Activated CD4-positive, CD25-positive, alpha-beta regulatory T cell treated with anti-CD3 and anti-CD28 coated beads, Interleukin-2, amount 50 U/mL, for 24 hours (primary cell): ENCODE measurements around the gene HPD.

Source experiments
- ATAC-seq, 2 donors: fragments of 150-1000 bp; cut with Tn5 transposase; one replicate each; pipeline ENCODE4 v1.10.0; 2021; ENCODE audit warnings: mild to moderate bottlenecking in 1 of 2, moderate library complexity in 1 of 2

HPD gene

DNA sequence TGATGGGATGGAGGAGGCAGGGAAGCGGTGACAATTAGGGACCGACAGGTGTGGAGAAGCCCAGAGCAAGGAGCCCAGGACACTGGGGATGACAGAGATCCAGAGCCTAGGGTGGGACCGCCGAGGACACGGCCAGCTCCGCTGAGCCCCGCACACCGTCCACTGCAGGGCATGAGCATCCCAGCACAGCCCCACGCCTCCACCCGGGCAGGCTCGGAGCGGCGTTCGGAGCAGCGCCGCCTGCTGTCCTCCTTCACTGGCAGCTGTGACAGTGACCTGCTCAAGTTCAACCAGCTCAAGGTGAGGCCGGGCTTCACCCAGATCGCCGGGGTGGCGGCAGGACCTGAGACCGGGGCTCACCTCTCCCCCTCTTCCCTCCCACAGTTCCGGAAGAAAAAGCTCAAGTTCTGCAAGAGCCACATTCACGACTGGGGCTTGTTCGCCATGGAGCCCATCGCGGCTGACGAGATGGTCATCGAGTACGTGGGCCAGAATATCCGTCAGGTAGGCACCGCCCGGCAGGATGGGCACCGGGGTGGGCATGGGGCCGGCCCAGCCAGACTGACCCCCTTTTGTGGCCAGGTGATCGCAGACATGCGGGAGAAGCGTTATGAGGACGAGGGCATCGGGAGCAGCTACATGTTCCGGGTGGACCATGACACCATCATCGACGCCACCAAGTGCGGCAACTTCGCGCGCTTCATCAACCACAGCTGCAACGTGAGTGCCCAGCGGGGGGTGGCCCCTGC, 31.1 kb downstream of the HPD start:
- ATAC-seq: no peak

DNA sequence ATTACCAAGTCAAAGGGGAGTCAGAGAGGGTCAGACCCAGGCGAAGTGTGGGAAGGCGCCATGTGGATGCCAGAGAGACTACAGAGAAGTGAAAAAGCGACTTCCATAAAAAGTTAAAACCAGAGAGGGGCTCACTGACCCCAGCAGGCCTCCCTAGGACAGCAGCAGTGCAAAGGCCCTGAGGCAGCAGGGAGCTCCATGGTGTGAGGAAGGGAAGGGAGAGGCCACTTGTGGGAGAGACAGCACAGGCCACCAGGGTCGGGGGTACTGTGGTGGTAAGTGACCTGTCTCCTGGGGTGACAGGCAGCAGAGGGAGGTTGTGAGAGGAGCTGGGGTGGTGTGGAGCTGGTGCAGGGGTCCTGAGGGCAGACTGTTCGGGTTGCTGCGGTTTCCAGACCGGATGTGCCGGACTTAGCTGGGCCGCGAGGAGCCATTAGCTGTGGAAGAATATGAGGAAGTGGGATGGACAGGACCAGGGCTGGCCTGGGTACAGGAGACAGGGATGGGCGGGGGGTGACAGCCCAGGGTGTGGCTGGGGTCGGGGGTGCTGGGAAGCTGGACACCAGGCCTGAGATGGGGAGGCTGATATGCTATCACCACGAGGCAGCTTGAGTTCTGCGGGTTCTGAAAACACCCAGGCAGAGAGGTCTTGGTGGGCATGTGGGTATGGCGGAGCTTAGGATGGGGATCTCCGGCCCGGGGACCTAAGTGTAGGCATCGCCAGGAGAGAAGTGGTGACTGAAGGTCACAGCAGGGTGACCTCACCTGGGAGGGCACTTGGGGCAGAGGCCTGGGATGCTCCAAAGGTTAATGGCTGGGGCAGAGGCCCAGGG, 32.1 kb downstream of the HPD start:
- ATAC-seq: no peak

GRCh38 chr12:121825041-121825523, 33.6 kb downstream of the HPD start:
- ATAC-seq: no peak

DNA sequence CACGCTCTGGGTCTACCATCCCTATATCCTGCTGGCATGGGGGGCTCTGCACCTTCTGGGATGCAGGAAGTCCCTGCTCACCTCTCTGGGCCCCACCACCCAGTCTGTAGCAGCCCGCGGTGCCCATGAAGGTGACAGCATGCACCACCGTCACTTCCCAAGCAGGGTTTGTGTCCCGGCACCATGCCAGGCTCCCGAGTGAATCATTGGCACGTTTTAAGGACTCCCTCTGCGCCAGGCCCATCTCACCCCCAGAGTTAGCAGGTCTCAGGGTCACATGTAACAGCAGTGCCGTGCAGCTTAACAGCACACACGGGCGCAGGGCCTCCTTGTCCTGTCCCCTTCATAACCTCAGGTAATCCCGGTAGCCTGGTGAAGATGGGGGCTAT, 34.9 kb downstream of the HPD start:
- no peak for ATAC-seq

DNA sequence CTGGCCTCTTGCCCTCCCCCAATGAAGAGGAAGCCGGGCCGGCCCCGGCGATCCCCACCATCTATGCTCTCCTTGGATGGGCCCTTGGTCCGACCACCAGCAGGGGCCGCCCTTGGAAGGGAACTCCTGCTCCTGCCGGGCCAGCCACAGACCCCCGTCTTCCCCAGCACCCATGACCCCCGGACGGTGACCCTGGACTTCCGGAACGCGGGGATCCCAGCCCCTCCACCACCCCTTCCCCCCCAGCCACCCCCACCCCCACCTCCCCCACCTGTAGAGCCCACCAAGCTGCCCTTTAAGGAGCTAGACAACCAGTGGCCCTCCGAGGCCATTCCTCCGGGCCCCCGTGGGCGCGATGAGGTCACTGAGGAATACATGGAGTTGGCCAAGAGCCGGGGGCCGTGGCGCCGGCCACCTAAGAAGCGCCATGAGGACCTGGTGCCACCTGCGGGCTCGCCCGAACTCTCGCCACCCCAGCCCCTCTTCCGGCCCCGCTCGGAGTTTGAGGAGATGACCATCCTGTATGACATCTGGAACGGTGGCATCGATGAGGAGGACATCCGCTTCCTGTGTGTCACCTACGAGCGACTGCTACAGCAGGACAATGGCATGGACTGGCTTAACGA, 35.4 kb downstream of the HPD start:
- ATAC-seq: no peak

DNA sequence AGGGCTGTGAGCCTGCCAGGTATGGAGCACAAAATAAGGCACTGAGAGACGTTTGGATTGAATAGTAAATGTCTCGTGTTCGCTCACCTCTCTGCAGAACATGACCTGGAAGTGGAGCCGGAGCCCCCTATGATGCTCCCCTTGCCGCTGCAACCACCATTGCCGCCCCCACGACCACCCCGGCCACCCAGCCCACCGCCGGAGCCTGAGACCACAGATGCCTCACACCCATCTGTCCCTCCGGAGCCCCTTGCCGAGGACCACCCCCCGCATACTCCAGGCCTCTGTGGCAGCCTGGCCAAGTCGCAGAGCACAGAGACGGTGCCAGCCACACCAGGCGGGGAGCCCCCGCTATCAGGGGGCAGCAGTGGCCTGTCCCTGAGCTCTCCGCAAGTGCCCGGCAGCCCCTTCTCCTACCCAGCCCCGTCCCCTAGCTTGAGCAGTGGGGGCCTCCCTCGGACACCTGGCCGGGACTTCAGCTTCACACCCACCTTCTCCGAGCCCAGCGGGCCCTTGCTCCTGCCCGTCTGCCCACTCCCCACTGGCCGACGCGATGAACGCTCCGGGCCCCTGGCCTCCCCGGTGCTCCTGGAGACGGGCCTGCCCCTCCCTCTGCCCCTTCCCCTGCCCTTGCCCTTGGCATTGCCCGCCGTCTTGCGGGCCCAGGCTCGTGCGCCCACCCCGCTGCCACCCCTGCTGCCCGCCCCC, 36.1 kb downstream of the HPD start:
- ATAC-seq: no peak

DNA sequence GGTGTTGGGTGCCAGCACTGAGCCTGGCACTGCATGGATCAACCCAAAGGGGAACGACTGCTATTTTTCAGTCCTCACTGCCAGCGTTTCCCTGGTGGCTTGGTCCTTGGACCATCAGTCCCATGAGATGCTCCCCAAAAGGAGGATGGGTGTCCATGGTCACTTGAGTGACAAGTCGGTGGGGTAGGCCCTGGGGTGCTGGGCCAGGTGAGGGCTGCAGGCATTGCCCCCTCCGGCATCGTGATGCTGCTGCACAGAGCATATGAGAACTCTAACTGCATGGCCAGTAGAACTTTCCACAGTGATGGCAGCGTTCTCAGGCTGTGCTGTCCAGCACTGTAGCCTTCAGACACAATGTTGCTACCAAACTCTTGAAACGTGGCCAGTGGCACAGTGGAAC, 38.6 kb downstream of the HPD start:
- ATAC-seq: no peak

DNA sequence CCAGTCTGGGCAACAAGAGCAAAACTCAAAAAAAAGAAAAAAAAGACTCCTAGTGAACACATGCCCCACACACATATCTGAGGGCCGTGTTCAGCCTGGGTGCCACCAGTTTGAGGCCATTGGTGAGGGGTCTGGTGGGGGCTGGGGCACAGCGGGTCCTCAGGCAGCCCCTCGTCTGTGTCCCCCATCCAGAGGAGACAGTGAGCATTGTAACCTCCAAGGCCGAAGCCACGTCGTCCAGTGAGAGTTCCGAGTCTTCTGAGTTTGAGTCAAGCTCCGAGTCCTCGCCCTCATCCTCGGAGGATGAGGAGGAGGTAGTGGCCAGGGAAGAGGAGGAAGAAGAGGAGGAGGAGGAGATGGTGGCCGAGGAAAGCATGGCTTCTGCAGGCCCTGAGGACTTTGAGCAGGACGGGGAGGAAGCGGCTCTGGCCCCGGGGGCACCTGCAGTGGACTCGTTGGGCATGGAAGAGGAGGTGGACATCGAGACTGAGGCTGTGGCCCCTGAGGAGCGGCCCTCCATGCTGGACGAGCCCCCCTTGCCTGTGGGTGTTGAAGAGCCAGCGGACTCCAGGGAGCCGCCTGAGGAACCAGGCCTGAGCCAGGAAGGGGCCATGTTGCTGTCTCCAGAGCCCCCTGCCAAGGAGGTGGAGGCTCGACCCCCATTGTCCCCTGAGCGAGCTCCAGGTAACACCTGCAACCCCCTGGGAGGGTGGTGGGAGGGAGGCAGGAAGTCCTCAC, 39.3 kb downstream of the HPD start:
- no peak for ATAC-seq

DNA sequence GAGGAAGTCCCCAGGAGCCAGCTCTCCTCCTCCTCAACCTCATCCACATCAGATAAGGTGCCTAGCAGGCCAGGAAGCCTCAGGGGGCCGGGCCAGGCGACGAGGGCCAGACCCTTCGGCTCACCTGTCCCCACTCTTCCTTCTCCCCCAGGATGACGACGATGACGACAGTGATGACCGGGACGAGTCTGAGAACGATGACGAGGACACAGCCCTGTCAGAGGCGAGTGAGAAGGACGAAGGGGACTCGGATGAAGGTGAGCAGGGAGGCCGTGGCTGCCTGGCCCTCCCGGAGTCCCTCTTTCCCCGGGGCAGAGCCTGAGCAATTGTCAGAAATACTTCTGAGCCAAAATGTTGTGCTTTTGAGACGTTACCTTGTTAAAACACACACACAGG, 41.0 kb downstream of the HPD start:
- ATAC-seq: no peak

DNA sequence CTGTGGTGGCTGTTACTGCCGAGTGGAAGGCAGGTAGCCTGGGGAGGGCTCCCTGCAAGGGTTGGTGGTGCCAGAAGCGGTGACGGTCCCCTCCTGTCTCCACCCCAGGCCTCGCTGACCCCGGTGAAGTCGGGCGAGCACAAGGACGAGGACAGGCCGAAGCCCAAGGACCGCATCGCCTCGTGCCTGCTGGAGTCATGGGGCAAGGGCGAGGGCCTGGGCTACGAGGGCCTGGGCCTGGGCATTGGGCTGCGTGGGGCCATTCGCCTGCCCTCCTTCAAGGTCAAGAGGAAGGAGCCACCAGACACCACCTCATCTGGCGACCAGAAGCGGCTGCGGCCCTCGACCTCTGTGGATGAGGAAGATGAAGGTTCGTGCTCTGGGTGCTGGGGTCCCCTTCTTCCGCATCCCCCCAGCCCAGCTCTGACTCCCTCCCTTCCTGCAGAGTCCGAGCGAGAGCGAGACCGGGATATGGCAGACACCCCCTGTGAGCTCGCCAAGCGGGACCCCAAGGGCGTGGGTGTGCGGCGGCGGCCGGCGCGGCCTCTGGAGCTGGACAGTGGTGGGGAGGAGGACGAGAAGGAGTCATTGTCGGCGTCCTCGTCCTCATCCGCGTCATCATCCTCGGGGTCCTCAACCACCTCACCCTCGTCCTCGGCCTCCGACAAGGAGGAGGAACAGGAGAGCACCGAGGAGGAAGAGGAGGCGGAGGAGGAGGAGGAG, 41.6 kb downstream of the HPD start:
- ATAC-seq: no peak

GRCh38 chr12:121815263-121815662, 43.4 kb downstream of the HPD start:
- no peak for ATAC-seq

DNA sequence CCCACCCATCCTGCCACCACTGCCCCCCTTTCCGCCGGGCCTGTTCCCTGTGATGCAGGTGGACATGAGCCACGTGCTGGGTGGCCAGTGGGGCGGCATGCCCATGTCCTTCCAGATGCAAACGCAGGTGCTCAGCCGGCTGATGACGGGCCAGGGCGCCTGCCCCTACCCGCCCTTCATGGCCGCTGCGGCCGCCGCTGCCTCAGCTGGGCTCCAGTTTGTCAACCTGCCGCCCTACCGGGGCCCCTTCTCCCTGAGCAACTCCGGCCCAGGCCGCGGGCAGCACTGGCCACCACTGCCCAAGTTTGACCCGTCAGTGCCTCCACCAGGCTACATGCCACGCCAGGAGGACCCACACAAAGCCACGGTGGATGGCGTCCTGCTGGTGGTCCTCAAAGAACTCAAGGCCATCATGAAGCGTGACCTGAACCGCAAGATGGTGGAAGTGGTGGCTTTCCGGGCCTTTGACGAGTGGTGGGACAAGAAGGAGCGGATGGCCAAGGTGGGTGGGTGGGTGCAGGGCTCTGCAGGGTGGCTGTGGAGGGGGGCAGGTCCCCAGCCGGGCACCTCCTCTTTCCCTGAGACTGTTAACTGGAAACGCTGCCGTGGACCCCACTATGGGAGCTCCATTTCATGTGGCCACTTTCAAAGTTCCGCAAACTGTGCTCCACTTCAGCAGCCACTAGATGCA, 44.1 kb downstream of the HPD start:
- no peak for ATAC-seq

DNA sequence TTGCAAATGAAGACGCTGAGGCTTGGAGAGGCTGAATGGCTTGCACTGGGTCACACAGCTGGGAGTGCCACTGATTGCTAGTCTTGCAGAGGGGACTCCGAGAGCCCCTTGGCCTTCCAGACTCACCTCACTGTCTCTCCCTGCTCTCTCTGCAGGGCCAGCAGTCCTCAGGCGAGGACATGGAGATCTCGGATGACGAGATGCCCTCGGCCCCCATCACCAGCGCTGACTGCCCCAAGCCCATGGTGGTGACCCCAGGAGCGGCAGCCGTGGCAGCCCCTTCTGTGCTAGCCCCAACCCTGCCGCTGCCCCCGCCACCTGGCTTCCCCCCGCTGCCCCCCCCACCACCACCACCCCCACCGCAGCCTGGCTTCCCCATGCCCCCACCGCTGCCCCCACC, 44.7 kb downstream of the HPD start:
- no peak for ATAC-seq

- ATAC-seq: no peak
These were observed 45.5 kb downstream of the HPD start for GRCh38 chr12:121812921-121813896.

GRCh38 chr12:121812320-121812871, 46.3 kb downstream of the HPD start:
- ATAC-seq: peak; percentile 59 to 77

DNA sequence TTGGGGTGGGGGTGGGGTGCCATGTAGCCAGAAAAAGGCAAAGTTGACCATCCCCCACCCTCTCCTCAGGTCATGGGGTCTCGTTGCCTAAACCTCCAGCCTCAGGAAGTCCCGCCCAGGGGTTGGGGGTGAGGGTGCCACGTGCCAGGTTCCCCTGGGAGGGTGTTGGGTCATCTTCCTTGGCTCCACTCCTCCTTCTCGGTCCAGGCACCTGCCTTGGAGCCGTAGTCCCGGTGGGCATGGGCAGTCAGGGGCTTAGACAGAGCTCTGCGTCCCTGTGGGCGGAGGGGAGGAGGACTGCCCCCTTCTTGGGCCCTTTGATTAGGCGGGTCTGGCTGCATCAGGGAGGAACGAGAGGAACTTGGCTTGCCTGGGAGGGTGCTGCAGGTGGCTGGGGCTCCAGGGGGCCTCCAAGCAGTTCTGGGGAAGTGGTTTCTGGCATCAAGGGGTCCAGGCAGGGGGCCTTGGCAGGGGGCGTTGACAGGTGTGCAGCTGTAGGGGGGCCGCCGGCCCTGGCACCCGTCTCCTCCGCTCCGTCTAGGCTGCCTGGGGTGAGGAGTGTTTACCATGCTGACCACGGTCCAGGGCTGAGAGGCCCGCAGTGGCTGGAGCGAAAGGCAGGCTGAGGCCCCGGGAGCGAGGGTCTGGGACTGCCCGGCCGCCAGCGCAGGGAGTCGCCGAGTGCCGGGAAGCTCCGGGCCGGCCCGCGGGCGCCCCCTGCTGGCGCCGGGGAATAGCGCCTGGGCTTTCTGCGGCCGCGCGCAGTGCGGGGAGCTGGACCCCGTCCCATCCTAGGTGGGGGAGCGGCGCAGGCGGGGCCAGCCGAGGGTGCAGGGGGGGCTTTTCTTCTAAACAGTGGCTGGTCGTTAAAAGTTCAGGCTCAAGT, 47.0 kb downstream of the HPD start:
- ATAC-seq: peak; percentile 86 to 89

GRCh38 chr12:121810833-121811433, 47.7 kb downstream of the HPD start:
- no peak for ATAC-seq
